HepG2 (cell line): ENCODE measurements around the gene ATG4B. TPM values are rescaled to one million over a fixed set of nuclear protein-coding genes. Genes with fewer than 3 reads are reported as not detected.

Experiments used
- EP300 ChIP-seq, 3 experiments: sonication (generic) in 1 of 3; formaldehyde crosslinking in 1 of 3; IDR thresholded peaks; 2 replicates each; pipeline versions ENCODE4 v1.5.1 to v1.6.1; 2011 to 2020; ENCODE audit warnings: low read depth in 2 of 3, low read length in 2 of 3, borderline replicate concordance in 1 of 3, improper control_type of control experiment in 1 of 3, mild to moderate bottlenecking in 1 of 3, missing genetic modification reagents in 1 of 3, moderate library complexity in 1 of 3
- JUNB ChIP-seq: sonication (generic); formaldehyde crosslinking; IDR thresholded peaks from 2 replicates; pipeline ENCODE4 v1.8.0; 2022; ENCODE audit warnings: missing genetic modification reagents, mild to moderate bottlenecking, borderline replicate concordance
- NR0B2 ChIP-seq: sonication (generic); formaldehyde crosslinking; IDR thresholded peaks from 2 replicates; pipeline ENCODE4 v1.4.0; 2020; ENCODE audit warnings: mild to moderate bottlenecking, missing genetic modification reagents
- PAXIP1 ChIP-seq: sonication (generic); formaldehyde crosslinking; conservative IDR thresholded peaks from 2 replicates; pipeline ENCODE4 v1.4.0; 2020; ENCODE audit warnings: mild to moderate bottlenecking, missing genetic modification reagents, moderate library complexity
- PHB2 ChIP-seq: fragments of 450-650 bp; IDR thresholded peaks from 2 replicates; pipeline ENCODE4 v1.6.1; 2018; ENCODE audit not compliant: partially characterized antibody
- PREB ChIP-seq: sonication (generic); formaldehyde crosslinking; IDR thresholded peaks from 2 replicates; pipeline ENCODE4 v1.4.0; 2020; ENCODE audit warnings: missing genetic modification reagents
- REXO4 ChIP-seq: sonication (generic); formaldehyde crosslinking; IDR thresholded peaks from 2 replicates; pipeline ENCODE4 v1.8.0; 2022; ENCODE audit warnings: missing genetic modification reagents, mild to moderate bottlenecking, borderline replicate concordance
- SMAD3 ChIP-seq: sonication (generic); formaldehyde crosslinking; IDR thresholded peaks from 2 replicates; pipeline ENCODE4 v1.4.0; 2020; ENCODE audit warnings: missing genetic modification reagents
- SSRP1 ChIP-seq: IDR thresholded peaks from 2 replicates; pipeline ENCODE4 v1.6.1; 2016; ENCODE audit warnings: control low read depth
- TFDP2 ChIP-seq: sonication (generic); formaldehyde crosslinking; IDR thresholded peaks from 2 replicates; pipeline ENCODE4 v1.4.0; 2020; ENCODE audit warnings: missing genetic modification reagents
- TGIF2 ChIP-seq: IDR thresholded peaks from 2 replicates; pipeline ENCODE4 v1.6.1; 2016; ENCODE audit warnings: control low read depth, missing compliant biosample characterization
- ZBTB25 ChIP-seq: IDR thresholded peaks from 2 replicates; pipeline ENCODE4 v1.6.1; 2018; ENCODE audit warnings: missing genetic modification reagents
- ZMYM3 ChIP-seq: sonication (generic); formaldehyde crosslinking; IDR thresholded peaks from 2 replicates; pipeline ENCODE4 v1.5.1; 2020; ENCODE audit warnings: mild to moderate bottlenecking, missing genetic modification reagents
- ZNF780A ChIP-seq: sonication (generic); formaldehyde crosslinking; IDR thresholded peaks from 2 replicates; pipeline ENCODE4 v1.8.0; 2022; ENCODE audit warnings: mild to moderate bottlenecking, missing genetic modification reagents, moderate library complexity
- ZSCAN12 ChIP-seq: sonication (generic); formaldehyde crosslinking; IDR thresholded peaks from 2 replicates; pipeline ENCODE4 v1.9.0; 2021; ENCODE audit warnings: mild to moderate bottlenecking, missing genetic modification reagents
- polyA plus RNA-seq, 8 experiments: library from polyadenylated mRNA; depleted of rRNA in 3 of 8; stranded (reverse) in 7 of 8; unstranded in 1 of 8; fragments of >200 nt; fragmentation: Illumina TruSeq in 4 of 8; extraction: Trizol in 4 of 8; gene quantifications; 2 replicates each; pipeline versions ENCODE4 v1.2.1 to v1.2.3, GENCODE V29; 2011 to 2016; ENCODE audit warnings: low read depth in 4 of 8, missing spikeins in 1 of 8, mixed read lengths in 1 of 8; ENCODE audit not compliant: insufficient read depth in 1 of 8
- total RNA-seq, 5 experiments: library from RNA; depleted of rRNA; stranded (reverse); fragments of >200 nt; fragmentation: Illumina TruSeq; extraction: Trizol; gene quantifications; 2 replicates each; pipeline ENCODE4 v1.2.3, GENCODE V29; 2016; ENCODE audit warnings: low read depth in 1 of 5

ATG4B gene
- total and polyA plus RNA-seq, 2 of the 13 experiments (the other 11 are each of a cell fraction or from before 2014, with no cell fraction given): 95.5 to 239 TPM

- no peak for TF ChIP-seq TFDP2 (CRISPR knock-in tag)
- TF ChIP-seq SMAD3 (CRISPR knock-in tag): no peak
- TF ChIP-seq ZBTB25 (CRISPR knock-in tag): no peak
- peak; percentile 90 for TF ChIP-seq NR0B2 (CRISPR knock-in tag)
- TF ChIP-seq ZMYM3 (CRISPR knock-in tag): peak; percentile 37; the same call in 1 of the 2 replicates
- TF ChIP-seq ZNF780A (CRISPR knock-in tag): no peak
- TF ChIP-seq REXO4 (CRISPR knock-in tag): no peak
- no peak; the same call in 1 of the 2 replicates for TF ChIP-seq PAXIP1
- no peak for TF ChIP-seq PREB (CRISPR knock-in tag)
- TF ChIP-seq ZSCAN12 (CRISPR knock-in tag): no peak
- 0 out of 2 replicates have a peak, but pooled peaks have one; percentile 45 for TF ChIP-seq SSRP1 (CRISPR knock-in tag)
- TF ChIP-seq PHB2: no peak
- TF ChIP-seq EP300 (IDR thresholded peaks at IDR 0.05; ENCODE audit: low read depth in 2 of 2, low read length in 2 of 2): no peak
- 0 out of 2 replicates have a peak, but pooled peaks have one; percentile 9 for TF ChIP-seq EP300 (CRISPR knock-in tag; IDR thresholded peaks at IDR 0.05; ENCODE audit: borderline replicate concordance)
- TF ChIP-seq TGIF2: peak; percentile 78
- TF ChIP-seq JUNB (CRISPR knock-in tag): no peak
Observed at GRCh38 chr2:241636182-241637017, 1.1 kb upstream of the ATG4B start (continued).
